Fibroblast of pulmonary artery (primary cell): Measurements from ENCODE around the gene CNOT10.

ENCODE experiments used
- DNase-seq: peaks from one replicate; pipeline ENCODE4 v3.0.0-alpha.2; 2010; ENCODE audit warnings: low read depth
- H3K4me3 ChIP-seq: replicated peaks from 2 replicates; pipeline ENCODE4 v1.5.1; 2011; ENCODE audit warnings: low read depth, mild to moderate bottlenecking, control low read depth, low read length, moderate library complexity
- CTCF ChIP-seq: IDR thresholded peaks from 2 replicates; pipeline ENCODE4 v1.5.1; 2011; ENCODE audit warnings: mild to moderate bottlenecking, control low read depth, low read length, inconsistent platforms; ENCODE audit errors: missing control alignments

Gene CNOT10

GRCh38 chr3:32708672-32709283 lies 23.8 kb downstream of the CNOT10 start:
- H3K4me3 ChIP-seq: no peak overlapping the region
- TF ChIP-seq CTCF: no peak
- no peak for DNase-seq

GRCh38 chr3:32709346-32709745 lies 24.4 kb downstream of the CNOT10 start:
- no peak for DNase-seq
- H3K4me3 ChIP-seq: no peak overlapping the region
- no peak for TF ChIP-seq CTCF

DNA sequence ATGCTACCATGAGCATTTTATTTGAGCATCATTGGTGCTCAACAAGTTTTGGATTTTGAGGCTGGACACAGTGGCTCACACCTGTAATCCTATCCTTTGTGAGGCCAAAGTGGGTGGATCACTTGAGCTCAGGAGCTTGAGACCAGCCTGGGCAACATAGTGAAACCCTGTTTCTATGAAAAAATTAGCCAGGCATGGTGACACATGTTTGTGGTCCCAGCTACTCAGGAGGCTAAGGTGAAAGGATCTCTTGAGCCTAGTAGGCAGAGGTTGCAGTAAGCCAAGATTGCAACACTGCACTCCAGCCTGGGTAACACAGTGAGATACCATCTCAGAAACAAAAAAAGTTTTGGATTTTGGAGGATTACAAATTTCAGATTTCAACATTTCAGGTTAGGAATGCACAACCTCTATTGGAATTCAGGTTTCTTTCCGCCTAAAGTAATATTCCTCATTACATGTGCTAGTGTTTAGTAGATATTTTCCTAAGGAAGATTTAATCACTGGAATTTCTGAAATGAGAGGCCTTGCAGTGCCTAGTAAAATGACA lies 27.6 kb downstream of the CNOT10 start:
- no peak for TF ChIP-seq CTCF
- no peak for DNase-seq
- no peak overlapping the region for H3K4me3 ChIP-seq

GRCh38 chr3:32713181-32713580 lies 28.2 kb downstream of the CNOT10 start:
- TF ChIP-seq CTCF: no peak
- no peak for DNase-seq
- no peak overlapping the region for H3K4me3 ChIP-seq

DNA sequence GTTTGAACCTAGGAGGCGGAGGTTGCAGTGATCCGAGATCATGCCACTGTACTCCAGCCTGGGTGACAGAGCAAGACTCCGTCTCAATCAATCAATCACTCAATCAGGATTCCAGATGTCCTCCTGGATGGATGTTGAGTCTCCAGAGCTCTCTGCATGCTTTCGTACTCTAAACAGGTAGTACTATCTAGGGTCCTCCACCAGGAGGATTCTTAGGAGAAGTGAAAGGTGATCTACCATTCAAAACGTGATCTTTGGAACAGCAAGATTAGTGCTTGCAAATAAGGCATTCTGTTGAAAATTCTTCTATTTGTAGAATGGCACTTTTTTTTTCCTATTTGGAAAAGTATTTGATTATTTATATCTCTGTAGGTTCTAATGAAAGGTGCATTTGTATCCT lies 34.3 kb downstream of the CNOT10 start:
- no peak for DNase-seq
- TF ChIP-seq CTCF: no peak
- no peak overlapping the region for H3K4me3 ChIP-seq

- no peak for TF ChIP-seq CTCF
- DNase-seq: no peak
- H3K4me3 ChIP-seq: no peak overlapping the region
Measured at GRCh38 chr3:32719931-32720330, 34.9 kb downstream of the CNOT10 start.

- no peak for TF ChIP-seq CTCF
- DNase-seq: no peak
- H3K4me3 ChIP-seq: no peak overlapping the region
Measured at GRCh38 chr3:32725721-32726120, 40.7 kb downstream of the CNOT10 start.
